Activated CD4-positive, alpha-beta T cell treated with anti-CD3 and anti-CD28 coated beads, Interleukin-2, Interleukin-4, amounts not matched to agents 100 ng/mL and 50 ng/mL, durations not matched to agents 16 hours and 8 hours (primary cell): ENCODE results near the gene ZNF879.

Experiments
- DNase-seq: peaks from one replicate; pipeline ENCODE4 v3.0.0-alpha.2; 2020; ENCODE audit warnings: low spot score

Gene ZNF879

DNA sequence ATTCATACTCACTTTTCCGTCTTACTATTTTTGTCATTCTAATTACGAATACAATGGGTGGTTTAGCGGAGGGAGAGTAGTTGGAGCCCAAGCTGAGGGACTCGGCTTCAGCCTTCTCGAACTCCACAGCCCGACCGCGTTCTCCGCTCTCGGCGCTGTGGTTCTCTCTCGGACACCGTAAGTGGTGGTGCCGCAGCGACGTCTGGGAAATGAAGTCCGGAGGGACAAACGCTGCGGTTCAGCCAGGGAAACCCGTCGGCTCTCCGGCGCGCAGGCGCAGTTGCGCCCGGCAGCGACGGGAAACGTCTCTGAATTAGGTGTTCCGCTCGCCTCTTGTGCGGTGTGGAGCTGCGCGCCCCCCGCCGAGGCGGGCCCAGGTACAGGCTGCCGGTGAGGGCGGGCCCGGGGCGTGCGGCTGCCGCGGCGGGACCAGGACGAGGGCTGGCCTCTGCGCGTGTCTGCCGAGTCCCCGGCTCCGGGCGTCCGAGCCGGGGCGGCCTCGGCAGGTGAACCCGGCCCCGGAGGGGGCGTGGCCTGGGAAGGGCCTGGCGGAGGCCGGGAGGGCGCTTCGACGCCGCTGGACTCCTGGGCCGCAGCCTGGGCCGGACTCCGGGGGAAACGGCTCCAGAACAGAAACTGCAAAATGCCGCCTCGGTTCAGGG, at the start of gene ZNF879:
ZNF879 (plus strand) TSS at position 277 of the 662 bp plus-strand sequence. CDS start 1,201 bp downstream, outside the sequence.
- DNase-seq, result peak; percentile 91

DNA sequence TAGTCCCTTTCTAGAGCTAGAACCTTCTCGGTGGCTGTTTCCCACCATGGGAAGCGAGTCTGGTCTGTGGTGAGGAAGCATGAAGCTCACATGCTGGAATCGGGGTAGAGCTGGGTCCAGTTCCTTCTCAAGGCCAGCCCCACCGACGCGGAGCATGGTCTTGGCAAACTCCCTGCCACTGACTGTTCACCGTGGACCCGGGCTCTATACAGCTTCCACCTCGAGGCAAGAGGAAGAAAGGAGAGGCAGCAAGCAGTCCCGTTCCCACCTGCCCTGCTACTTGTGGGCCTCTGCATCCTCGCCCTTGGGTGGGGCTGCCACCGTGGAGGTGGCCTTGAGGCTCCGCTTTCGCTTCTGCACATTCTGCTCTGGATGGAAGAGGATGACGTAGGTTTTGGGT, 42.2 kb upstream of the ZNF879 start:
- no peak for DNase-seq

DNA sequence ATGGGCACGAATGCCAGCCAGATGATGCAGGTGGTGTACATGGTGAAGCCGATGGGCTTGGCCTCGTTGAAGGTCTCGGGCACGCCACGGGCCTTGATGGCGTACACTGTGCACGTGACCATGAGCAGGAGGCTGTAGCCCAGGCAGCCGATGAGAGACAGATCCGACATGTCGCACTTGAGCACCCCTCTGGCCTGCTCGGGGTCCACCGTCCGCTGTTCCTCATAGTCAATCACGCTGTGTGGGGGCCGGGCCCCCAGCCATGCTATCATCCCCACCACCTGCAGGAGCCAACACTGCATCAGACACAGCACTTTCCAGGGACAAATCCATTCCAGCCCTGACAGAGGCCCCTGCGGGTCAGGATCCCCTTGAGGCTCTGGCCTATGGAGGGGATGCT, 40.7 kb upstream of the ZNF879 start:
- DNase-seq, result no peak

DNA sequence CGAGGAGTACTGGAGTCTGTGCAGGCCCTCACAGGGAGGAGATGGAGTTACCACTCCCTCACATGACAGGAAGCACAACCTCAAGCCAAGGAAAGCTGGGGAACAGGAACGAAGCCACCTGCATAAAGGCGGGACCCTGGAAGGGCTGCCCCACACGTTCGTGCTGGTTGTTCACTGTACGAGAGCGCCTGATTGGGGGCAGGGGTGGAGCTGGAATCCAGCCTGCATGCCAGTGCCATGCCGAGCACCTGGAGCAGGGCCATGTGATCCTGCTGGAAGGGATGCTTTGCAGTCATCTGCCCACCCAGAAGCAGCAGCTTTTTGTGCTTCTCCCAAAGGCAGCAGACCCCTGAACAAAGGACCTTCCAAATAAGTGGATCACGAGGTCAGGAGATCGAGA, 39.9 kb upstream of the ZNF879 start:
- DNase-seq, result no peak

DNA sequence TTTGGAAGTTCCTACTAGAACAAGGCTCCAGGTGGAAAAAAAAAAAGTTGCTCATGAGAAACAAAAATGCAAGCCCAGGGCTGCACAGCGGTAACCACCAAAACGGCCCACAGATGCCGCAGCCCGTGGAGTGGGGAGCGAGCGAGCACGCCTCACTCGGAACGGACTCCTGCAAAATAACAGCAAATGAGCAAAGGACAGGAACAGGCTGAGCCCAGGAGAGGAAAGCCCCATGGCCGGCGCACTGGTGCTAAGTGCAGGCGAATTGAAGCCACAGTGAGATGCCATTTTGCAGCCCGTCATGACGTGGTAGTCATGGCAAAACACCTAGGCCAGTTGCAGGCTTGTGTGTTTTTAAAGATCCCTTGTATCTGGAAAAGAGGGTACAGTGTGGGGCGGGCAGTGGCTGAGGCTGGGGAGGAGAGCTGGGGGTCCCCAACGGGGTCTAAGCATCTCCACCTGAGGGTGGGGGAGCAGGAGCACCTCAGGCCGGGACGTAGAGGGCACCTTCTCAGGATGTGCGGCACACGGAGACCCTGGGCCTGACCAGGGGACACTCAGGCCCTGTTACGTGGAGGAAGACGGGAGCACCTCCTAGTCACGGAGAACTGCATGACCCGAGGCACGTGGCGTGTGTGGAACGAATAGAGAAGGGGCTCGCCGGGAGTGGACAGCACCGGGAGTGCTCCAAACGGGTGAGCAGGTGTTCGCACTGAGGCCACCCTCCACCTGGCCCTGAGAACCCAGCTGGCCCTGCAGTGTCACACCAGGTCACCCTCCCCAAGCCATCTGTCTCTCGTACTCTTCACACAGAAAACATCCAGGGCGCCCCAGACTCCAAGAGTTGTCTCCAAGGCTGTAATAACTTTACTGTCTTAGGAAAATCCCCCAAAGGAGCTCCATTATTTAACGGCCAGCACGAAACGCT, 39.2 kb upstream of the ZNF879 start:
- no peak for DNase-seq

DNA sequence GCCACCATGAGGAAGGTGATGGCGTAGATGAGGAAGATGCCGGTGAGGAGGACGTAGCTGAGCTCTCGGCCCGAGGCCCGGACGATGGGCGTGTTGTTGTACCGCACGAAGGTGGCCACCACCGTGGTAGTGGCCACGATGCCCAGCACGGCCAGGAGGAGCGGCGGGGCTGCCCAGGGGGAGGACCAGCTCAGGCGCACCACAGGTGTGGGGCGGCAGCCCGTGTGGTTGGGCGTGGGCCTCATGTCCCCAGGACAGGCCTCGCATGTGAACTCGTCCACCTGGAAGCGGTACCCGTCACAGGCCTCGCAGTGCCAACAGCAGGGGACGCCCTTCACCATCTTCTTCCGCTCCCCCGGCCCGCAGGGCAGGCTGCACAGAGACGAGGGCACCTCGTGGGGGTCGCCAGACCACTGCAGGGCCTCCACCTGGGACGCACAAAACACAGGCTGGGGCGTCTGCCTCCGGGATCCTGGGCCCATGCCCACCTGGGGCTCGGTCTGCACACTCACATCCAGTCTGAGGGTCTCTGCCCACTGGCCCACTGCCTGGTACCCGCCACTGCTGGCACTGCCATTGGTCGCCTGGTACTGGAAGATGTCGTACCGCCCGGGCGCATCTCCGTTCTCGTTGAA, 37.2 kb upstream of the ZNF879 start:
- no peak for DNase-seq

DNA sequence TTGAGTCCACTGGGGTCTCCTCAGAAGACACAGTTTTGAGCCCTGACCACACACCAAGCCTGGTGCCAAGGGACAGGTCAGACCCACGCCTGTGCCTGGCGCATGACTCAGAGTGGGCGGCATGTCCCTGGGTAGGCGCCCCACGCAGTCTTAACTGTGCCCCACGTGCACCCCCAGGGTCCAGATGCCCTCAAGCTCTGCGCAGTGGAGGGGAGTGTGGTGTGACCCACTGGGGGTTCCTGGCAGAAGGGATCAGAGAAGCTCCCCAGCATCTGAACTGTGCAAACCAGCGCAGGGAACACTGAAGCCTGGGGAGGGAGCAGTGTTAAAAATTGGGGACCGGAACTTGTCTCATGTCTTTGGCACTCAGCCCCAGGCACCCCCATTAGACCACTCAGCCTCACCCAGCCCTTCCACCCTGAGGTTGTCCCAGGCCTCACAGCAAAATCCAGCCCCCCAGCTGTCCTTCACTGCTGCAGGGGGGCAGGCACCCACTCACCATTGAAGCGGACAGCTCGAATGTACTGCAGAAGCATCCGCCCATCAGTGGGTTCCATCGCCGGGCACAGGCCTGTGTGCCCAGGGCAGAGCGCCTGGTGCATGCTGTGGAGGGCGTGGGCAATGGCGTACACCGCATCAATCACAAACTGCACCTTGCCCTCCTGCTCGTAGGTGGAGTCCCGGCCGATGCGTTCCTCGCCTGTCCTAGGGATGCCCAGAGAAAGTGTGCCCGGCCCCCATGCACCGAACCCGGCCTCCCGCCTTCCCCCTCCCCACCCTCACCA, 35.0 kb upstream of the ZNF879 start:
- DNase-seq, result no peak

DNA sequence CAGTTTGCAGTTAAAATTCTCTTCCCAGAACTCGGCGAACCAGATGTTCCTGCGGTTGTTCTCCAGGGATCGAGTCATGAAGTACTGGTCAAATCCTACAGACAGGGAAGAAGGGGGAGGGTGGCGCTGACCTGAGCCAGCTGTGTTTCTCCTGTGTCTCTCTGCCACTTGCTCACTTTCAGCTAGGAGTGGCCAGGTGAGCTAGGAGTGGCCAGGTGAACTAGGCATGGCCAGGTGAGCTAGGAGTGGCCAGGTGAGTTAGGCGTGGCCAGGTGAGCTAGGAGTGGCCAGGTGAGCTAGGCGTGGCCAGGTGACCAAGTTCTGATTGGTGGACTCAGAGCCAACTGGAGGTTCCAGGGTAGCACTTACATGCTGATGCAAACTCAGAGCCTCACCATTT, 34.3 kb upstream of the ZNF879 start:
- no peak for DNase-seq

DNA sequence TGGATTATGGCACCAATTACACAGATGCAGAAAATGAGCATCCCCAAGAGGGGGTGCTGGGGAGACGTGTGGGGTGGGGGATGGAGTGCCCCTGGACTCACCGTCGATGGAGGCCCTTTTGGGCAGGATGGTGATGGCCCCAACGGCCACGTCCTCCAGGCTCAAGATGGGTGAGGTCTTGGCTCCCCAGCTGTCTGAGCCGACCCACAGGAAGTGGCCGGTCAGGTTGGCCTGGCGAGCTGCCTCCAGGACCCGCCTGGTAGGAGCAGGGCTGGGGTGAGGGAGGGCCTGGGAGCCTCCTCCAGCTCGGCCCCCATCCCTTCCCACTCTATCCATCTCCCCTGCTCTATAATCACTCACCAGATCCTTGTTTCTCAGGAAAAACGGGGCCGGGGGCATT, 33.1 kb upstream of the ZNF879 start:
- DNase-seq, result no peak

DNA sequence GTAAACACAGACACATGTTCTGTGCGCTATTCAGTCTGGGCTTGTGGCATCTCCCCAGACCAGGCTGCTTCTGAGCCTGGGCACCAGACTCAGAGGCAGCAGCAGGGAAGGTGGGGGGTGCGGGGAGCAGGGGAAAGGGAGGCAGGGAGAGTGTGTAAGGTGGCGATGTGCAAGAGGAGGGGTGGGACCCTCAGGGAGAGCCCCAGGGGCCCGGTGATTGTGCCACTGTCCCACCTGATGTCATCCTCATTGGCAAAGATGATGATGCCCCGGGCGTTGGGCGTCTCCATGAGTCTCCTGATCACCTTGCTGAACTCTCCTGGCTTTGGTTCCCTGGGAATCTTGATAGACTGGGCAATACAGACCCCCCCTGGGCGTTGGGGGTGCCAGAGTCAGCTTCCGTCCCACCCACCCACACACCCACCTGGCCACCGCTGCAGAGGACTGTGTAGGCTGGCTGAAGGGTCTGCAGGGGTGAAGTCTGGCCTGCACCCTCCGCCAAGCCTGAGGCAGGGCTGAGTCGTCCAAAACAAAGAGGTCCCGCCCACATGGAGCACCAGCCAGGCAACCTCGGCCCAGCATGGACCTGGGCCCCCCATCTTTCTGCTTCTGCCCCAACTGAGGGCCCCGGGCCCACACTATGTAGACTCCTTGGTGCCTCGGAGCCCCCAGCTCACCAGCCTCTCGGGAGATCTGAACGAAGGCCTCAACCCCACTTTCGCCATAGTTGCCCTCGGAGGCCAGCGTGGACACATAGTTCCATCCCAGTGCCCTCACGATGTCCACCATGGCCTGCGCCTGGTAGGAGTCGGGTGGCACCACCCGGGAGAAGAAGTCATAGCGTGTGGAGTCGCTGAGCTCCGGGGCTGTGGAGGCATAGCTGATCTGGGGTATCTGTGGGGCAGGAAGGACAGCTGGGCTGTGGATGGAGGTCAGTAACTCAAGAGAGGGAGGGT, 32.1 kb upstream of the ZNF879 start:
- DNase-seq, result no peak

DNA sequence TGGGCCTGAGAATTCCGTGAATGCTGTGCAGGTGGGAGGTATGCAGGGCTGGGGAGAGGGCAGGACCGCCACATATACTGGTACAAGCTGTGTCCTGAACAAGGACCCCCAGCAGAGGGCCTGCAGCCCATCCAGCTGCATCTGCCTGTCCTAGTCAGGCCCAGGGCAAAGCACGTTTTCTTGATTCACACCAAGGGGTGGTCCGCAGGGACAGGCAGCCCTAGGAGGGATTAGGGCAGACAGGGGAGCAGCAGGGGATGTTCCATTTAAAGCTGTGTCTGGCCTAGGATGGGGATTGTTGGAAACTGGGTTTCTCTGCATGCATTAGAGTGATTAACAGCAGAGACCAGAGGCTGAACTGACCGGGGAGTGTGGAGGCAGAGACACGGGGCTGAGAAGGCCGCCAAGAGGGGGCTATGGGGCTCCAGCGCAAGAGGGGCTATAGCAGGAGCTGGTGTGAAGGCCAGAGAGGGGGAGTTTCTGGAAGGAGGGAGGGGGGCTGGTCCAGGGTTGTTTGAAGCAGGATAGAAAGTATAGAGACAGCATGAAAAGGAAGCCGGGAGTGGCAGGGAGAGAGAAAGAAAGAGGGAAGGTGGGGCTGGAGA, 31.2 kb upstream of the ZNF879 start:
- DNase-seq, result no peak

DNA sequence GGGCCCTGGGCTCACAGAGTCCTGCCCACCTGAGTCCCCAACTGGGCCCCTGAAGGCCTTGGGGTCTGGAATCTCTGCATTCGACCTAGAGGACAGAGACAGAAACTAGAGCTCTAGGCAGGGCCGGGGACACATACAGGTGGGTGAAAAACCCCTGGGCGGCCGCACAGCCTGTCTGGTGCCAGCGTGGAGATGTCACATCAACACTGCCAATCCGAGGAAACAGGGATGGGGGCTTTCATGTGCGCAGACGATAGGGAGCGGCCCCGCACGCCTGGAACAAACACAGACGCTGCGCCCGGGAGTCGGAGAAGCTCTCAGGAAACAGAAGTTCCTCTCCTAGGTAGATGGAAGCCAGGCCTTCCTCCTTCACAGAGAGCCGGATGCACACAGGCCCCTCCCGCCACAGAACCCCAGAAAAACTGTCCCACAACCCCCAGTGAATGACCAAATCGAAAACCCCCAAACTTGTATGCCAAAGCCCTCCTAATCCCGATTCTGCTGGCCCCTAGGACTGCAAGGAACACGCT, 30.3 kb upstream of the ZNF879 start:
- DNase-seq, result no peak

DNA sequence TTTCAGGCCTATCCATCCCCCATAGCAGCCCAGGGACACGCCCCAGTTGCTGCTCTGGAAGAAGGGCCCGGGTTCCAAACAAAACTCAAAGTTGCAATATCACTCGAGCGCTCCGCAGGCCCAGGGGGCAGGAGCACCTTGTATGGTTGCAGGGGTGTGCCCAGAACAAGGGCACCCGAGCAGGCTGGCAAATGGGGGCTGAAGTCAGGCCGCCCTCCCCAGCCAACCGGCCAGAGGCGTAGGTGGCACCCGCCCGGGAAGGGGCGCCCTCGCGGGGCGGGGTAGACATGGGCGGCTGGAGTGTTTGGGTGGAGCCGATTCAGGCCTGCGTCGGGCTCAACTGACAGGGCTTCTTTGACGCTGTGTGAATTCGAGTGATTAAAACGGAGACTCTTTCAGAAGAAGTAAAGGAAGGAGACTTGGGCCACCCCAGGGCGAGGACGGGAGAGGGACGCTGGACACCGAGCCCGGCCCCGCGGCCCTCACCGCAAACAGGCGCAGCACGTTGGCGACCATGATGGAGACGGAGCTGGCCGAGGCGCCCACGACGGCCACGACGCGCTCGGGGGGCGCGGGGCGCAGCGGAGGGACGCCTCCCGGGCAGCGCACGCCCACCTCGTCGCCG, 29.5 kb upstream of the ZNF879 start:
- DNase-seq, result no peak

DNA sequence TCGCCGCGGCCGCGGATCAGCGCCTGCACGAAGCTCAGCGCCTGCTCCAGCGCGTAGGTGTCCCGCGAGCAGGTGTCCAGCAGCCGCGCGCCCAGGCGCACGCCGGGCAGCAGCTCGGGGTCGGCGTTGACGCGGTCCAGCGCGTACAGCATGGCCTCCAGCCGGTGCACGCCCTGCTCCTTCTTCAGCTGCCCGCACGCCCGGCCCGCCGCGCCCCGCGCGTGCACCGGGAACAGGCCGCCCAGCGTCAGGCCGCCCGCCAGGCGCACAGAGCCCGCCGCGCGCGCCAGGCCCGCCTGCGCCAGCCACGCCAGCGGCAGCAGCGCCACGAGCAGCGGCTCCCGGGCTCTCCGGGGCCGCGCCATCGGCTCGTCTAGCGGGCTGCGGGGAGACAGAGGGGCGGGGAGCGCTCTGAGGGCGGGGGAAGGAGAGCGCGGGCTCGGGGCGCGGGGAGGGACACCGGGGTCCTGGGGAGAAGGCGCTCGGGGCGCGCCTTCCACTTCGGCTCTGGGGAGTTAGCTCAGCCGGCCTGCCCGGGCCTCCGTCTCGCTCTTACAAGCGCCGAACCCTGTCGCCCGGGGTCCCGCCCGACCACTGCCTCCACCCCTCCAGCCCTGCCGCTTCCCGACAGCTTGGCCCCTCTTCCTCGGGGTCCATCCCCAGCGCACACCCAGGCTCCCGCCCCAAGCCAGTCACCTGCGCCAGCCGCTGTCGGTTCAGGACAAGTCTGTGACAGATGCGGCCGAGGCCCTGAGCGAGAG, 28.8 kb upstream of the ZNF879 start, which contains the start of gene GRM6:
GRM6 (minus strand) TSS at position 741 of the 761 bp plus-strand sequence; CDS start at position 365, 376 bp downstream.
- no peak for DNase-seq

DNA sequence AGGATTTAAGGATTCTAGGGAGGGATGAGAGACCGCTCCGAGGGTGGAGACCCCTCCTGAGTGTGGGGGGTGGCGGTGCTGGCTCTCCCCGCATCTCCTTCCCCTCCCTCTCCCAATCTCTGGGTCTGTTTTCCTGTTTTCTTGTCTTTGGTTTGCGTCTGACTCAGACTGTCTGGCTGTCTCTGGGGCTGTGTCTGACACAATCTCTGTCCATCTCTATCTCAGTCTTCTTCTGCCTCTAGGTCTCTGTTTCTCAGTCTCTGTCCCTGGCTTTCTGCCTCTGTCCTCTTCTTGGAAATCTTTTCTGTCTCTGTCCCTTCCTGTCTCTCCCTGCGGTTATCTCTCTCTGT, 28.3 kb upstream of the ZNF879 start:
- no peak for DNase-seq

DNA sequence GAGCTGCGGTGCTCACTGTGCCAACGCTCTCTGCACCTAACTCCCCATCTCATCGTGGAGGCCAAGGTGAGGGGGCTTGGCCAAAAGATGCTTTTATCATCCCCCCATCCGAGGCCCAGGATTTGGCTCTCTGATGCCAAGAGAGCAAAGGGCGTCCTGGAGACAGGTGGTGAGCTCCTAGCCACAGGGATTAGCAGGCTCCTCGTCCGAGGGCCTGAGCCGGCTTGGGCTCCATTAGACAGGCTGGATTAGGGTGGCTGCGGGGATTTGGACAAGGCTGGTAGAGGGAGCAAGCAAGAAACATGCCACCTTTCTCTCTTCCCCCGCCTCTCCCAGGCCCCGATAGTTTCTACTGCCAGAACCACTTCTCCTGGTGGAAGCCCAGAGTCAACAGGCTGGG, 27.4 kb upstream of the ZNF879 start:
- no peak for DNase-seq

DNA sequence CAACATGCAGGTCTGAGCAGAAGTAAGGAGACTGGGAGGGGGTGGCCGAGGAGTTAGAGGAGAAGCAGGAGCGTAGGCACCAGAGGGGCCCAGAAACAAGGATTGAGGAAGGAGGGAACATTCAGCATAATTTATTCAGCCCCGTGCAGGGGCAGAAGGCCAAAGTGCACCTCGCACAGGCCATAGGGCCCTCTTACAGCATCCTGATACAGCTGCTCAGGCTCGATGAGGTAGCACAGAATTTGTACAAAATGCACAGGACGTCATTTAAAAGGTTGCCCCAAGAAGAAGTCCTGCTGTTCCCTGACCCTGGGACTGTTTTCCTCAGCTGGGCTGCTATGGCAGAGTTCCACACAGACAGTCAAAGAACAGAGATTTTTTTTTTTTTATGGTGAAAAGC, 26.4 kb upstream of the ZNF879 start:
- no peak for DNase-seq

DNA sequence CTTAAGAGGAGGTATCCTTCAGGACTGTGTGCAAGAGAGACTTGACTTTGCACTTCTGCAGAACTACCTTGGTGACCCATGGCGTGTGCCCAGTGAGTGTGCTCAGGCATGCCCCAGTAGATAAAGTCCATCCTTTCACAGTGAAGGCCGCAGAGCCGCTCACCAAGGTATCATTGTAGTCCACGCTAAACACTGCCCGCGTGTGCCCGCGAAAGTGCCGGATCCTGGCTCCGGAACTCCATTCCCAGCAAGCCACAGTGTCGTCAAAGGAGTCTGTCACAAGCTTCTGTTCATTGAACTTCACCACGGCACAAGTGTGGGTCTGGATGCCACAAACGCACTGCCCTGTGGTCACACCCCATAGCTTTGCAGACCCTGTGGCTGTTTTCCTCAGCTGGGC, 25.2 kb upstream of the ZNF879 start:
- no peak for DNase-seq

DNA sequence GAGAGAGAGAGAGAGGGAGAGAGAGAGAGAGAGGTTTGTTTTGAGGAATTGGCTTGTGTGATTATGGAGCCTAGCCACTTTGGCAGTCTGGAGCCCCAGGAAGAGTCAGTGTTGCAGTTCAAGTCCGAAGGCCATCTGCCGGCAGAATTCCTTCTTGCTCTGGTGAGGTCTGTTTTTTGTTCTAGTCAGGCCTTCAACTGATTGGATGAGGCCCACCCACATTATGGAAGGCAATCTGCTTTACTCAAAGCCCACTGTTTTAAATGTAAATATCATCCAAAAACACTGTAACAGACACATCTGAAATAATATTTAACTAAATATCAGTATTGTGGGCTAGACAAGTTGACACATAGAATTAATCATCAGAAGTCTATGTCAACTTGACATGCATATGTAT, 17.0 kb upstream of the ZNF879 start:
- no peak for DNase-seq
